ENCODE results near the gene MON2.

GRCh38 chr12:62562846-62563245 lies 96.2 kb downstream of the MON2 start:
- no peak for TF ChIP-seq EZH2 (IDR thresholded peaks at IDR 0.05; ENCODE audit: low read depth)
- no peak for TF ChIP-seq CTCF (conservative IDR thresholded peaks at IDR 0.05)
